Frontal cortex (tissue), 4 donors: Measurements from ENCODE around the gene ETV3. TPM values are rescaled to one million over a fixed set of nuclear protein-coding genes. Genes with fewer than 3 reads are reported as not detected.
A peak's percentile ranks its signal among the peaks of the same experiment; 100 is the strongest.

Experiments used
- DNase-seq, 2 donors: peaks; one replicate each; pipeline ENCODE4 v3.0.0; 2012; ENCODE audit warnings: low spot score in 2 of 2
- FAIRE-seq: peaks from 2 replicates; lab custom pipeline; 2012; peaks lifted over from hg19 to GRCh38; lab: Jason Lieb, UNC
- total RNA-seq: library from RNA; depleted of rRNA; stranded (reverse); fragments of >200 nt; gene quantifications from one replicate; pipeline ENCODE4 v1.2.3, GENCODE V29; 2014
- donor health status: control.
- donor health status: control.
- donor health status: control.

The ETV3 gene
- total RNA-seq, 1 donor from 2014 or later, result 14.3 TPM

- peak in 1 of 2 donors; percentile 59 for DNase-seq
- FAIRE-seq, result no peak
Measured at GRCh38 chr1:157163273-157164127, 25.3 kb upstream of the ETV3 start.

GRCh38 chr1:157162345-157162744 is 24.1 kb upstream of the ETV3 start:
- no peak for FAIRE-seq
- no peak for DNase-seq

GRCh38 chr1:157161901-157162300 is 23.7 kb upstream of the ETV3 start:
- no peak for FAIRE-seq
- no peak for DNase-seq

- FAIRE-seq, result no peak
- no peak for DNase-seq
Measured at GRCh38 chr1:157158967-157159366, 20.8 kb upstream of the ETV3 start.

- DNase-seq (no peak), FAIRE-seq (no peak)
Measured at GRCh38 chr1:157157501-157158190, 19.5 kb upstream of the ETV3 start.

GRCh38 chr1:157156058-157156541 is 17.9 kb upstream of the ETV3 start:
- DNase-seq, result peak in 1 of 2 donors; percentile 65
- FAIRE-seq, result no peak

- FAIRE-seq, result no peak
- no peak for DNase-seq
Measured at GRCh38 chr1:157155658-157156057, 17.5 kb upstream of the ETV3 start.

- DNase-seq (peak in 1 of 2 donors; percentile 35), FAIRE-seq (no peak)
Measured at GRCh38 chr1:157154940-157155514, 16.8 kb upstream of the ETV3 start.

GRCh38 chr1:157154291-157154690 is 16.1 kb upstream of the ETV3 start:
- no peak for DNase-seq
- FAIRE-seq, result no peak

- FAIRE-seq (no peak), DNase-seq (no peak)
Measured at GRCh38 chr1:157153746-157154145, 15.6 kb upstream of the ETV3 start.

GRCh38 chr1:157152510-157152909 is 14.3 kb upstream of the ETV3 start:
- DNase-seq (no peak), FAIRE-seq (no peak)

GRCh38 chr1:157151506-157151905 is 13.3 kb upstream of the ETV3 start:
- DNase-seq (no peak), FAIRE-seq (no peak)

GRCh38 chr1:157151073-157151472 is 12.9 kb upstream of the ETV3 start:
- FAIRE-seq, result no peak
- DNase-seq, result no peak

GRCh38 chr1:157150631-157151030 is 12.4 kb upstream of the ETV3 start:
- FAIRE-seq, result no peak
- DNase-seq, result no peak

- FAIRE-seq (no peak), DNase-seq (no peak)
Measured at GRCh38 chr1:157147906-157148700, 9.9 kb upstream of the ETV3 start.

- DNase-seq (no peak), FAIRE-seq (no peak)
Measured at GRCh38 chr1:157147037-157147436, 8.8 kb upstream of the ETV3 start.

GRCh38 chr1:157146244-157146643 is 8.0 kb upstream of the ETV3 start:
- no peak for DNase-seq
- FAIRE-seq, result no peak

GRCh38 chr1:157145076-157145475 is 6.9 kb upstream of the ETV3 start:
- FAIRE-seq (no peak), DNase-seq (no peak)

- DNase-seq (no peak), FAIRE-seq (no peak)
Measured at GRCh38 chr1:157144509-157144908, 6.3 kb upstream of the ETV3 start.
